T47D (cell line): ENCODE measurements around the gene SLC25A17.
A peak's percentile ranks its signal among the peaks of the same experiment; 100 is the strongest.
"Not testable (repeated sequence)": the region's sequence is repeated elsewhere in the genome, so short reads cannot be mapped to it uniquely, and the experiment has no call there.

ENCODE experiments used
- DNase-seq, 2 experiments: peaks; one replicate each; pipeline versions ENCODE4 v3.0.0 to v3.0.0-alpha.2; 2011 to 2012; ENCODE audit warnings: low read depth in 1 of 2, low spot score in 1 of 2
- JUND ChIP-seq: IDR thresholded peaks from 2 replicates; pipeline ENCODE4 v1.6.1; 2012; ENCODE audit warnings: low read depth
- in situ Hi-C: cut with HindIII; loops from 2 replicates; pipeline ENCODE4 v1.10.0; 2016; ENCODE audit warnings: low sequenced_read_pairs, low pct_unique_long_range_greater_than_20kb

Gene SLC25A17

DNA sequence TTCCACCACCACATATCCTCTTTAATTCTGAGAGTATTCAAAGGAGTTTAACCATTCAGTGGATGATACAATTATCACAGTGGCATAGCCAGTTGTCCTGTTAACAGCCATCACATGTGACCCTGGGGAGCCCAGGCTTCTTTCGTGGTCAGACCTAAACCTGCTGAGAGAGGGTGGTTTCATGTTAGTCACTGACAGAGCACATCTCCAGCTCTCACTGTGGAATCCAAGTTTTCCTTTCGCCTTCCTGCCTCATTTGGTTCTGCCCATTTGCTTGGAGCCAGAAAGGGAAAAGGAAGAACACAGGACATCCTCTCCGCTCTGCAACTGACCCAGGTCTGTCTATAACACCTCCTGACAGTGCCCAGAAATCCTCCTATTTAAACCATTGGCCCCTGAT lies 79.4 kb downstream of the SLC25A17 start:
- DNase-seq = no peak
- in situ Hi-C loops = no loop called here
- TF ChIP-seq JUND = no peak

DNA sequence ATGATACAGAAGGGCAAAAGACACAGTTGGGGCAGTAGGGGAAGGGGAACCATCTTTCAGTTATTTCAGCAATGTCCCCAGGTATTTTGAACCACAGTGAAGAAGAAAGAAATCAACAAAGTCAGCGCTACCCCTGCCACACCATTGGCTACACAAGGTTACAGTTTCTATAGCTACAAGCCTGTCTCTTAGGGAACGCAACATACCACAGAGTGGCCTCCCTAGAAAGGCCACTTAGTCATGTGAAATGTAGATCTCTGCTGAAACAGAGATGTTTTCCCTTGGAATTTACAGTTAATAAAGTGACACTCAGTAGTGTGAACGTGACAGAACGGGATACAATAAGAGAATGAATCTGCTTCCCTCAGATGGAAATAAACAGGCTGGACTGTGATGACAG lies 85.2 kb downstream of the SLC25A17 start:
- TF ChIP-seq JUND = no peak
- in situ Hi-C loops = no loop called here
- no peak for DNase-seq

- TF ChIP-seq JUND = no peak
- DNase-seq = no peak
- in situ Hi-C loops = no loop called here
Observed at GRCh38 chr22:40732999-40733292, 86.2 kb downstream of the SLC25A17 start.

GRCh38 chr22:40729284-40729683 lies 89.9 kb downstream of the SLC25A17 start:
- no peak for TF ChIP-seq JUND
- in situ Hi-C loops = no loop called here
- no peak for DNase-seq

DNA sequence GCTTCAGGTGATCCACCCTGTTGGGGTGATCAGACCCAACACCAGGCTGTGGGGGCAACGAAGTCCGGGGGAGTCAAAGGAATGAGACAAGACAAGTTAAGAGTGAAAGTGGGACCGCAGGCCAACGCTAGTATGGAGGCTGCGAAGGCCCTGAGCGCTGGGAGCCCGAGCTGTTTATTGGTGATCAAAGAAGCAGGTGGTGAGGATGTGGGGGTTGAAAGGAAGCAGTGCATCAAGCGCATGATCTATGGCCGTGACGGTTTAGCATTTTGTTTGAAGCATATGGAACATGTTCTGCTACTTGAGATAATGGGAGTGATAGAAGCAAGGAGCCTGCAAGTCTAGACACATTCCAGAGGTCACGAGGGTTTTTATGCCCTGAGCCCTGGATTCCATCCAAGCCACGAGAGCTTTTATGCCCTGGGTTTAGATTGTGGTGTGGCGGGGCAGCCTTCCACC lies 90.4 kb downstream of the SLC25A17 start:
- TF ChIP-seq JUND = no peak
- peak in 1 of 2 experiments; percentile 78 for DNase-seq
- in situ Hi-C loops = no loop called here

GRCh38 chr22:40727964-40728615 lies 91.1 kb downstream of the SLC25A17 start:
- no peak for TF ChIP-seq JUND
- DNase-seq = no peak
- in situ Hi-C loops = no loop called here

- TF ChIP-seq JUND = no peak
- in situ Hi-C loops = no loop called here
- no peak for DNase-seq
Observed at GRCh38 chr22:40727070-40727963, 91.8 kb downstream of the SLC25A17 start.

DNA sequence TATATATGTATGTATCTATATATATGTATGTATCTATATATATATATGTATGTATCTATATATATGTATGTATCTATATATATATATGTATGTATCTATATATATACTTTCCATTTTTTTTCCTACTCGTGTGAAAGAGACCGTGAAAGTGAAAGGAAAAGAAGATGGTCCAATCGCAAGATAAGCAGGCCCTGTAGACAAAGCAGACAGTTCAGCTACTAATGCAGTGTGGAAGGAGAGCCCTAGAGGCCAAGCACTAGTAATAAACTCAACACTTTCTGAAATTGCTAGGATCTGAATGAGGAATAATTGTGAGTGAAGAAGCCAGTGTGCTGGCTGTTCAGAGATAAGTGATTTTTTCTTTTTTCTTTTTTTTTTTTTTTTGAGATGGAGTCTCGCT lies 92.6 kb downstream of the SLC25A17 start:
- TF ChIP-seq JUND = no peak
- DNase-seq = no peak
- in situ Hi-C loops = no loop called here

DNA sequence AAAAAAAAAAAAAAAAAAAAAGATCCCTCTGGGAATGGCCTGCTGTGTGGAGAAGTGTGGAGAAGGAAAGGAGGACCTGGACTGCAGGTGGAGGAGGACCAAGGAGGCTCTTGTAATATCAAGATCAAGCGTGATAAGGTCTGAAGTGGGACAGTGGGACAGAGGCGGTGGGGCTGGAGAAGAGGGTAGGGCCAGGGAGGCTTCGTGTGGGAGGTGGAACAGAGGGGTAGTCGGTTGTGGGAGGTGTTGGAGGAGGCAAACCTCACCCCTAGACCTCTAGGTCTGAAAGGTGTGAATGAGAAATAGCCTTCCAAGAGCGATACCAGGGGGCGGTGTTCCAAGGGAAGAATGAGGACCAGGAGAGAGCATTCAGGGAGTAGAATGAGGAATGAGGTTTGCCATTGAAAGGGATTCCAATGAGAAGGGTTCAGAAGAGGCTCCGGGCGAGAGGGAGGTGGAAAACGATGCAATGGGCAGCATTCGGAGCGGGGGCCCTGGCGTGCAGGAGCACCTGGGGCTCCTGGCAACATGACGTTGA lies 95.7 kb downstream of the SLC25A17 start:
- no peak for DNase-seq
- no peak for TF ChIP-seq JUND
- in situ Hi-C loops = no loop called here

GRCh38 chr22:40721266-40721665 lies 97.9 kb downstream of the SLC25A17 start:
- in situ Hi-C loops = no loop called here
- no peak for TF ChIP-seq JUND
- DNase-seq = no peak

GRCh38 chr22:40720538-40721256 lies 98.4 kb downstream of the SLC25A17 start:
- TF ChIP-seq JUND = no peak
- in situ Hi-C loops = no loop called here
- DNase-seq = no peak

DNA sequence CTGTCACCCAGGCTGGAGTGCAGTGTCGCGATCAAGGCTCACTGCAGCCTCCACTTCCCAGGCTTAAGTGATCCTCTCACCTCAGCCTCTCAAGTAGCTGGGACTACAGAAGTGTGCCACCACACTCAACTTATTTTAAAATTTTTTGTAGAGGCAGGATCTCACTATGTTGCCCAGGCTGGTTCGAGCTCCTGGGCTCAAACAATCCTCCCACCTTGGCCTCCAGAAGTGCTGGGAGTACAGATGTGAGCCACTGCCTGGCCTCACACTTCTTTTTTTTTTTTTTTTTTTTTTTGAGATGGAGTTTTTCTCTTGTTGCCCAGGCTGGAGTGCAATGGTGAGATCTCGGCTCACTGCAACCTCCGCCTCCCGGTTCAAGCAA lies 99.0 kb downstream of the SLC25A17 start:
- in situ Hi-C loops, DNase-seq: not testable (repeated sequence)
